GM21360 (cell line): ENCODE data around the gene DPP7.

Experiments used
- ATAC-seq: cut with Tn5 transposase; IDR thresholded peaks from one replicate; pipeline ENCODE4 v1.9.1; 2021; ENCODE audit warnings: mild to moderate bottlenecking, moderate library complexity; ENCODE audit not compliant: unreplicated experiment

The DPP7 gene

DNA sequence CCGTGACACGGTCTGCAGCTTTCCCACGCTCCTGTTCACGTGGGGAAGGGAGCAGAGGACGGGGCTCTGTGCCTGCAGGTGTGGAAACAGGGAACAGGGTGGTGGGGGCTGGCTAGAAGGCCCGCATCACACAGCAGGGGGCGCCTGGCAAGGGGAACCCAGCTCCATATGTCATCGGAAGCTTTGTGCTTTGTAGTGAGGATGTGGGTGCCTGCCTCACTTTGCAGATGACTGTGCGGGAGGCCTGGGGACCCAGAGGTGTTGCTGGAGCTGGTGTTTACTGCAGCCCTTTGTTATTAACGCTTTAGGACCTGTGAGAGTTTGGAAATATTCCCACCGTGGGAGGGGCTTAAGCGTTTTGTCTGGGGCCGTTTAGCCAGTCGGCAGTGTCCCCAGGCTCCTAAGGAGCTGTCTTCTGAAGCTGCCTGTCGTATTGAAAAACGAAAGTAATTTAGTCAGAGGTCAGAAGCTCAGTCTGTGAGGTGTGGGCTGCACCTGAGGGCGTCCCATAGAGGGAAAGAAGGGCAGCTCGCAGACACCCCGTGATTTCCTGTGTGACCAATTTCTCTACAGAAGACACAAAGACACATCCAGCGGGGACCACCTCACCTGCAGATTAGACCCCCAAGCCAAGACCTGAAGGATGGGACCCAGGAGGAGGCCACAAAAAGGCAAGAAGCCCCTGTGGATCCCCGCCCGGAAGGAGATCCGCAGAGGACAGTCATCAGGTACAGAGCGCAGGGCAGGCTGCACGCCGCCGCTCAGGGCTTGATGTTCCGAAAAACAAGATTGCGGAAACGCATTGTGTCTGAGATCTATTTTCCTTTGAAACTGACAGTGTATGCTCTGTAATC, 18.6 kb downstream of the DPP7 start:
- no peak for ATAC-seq

DNA sequence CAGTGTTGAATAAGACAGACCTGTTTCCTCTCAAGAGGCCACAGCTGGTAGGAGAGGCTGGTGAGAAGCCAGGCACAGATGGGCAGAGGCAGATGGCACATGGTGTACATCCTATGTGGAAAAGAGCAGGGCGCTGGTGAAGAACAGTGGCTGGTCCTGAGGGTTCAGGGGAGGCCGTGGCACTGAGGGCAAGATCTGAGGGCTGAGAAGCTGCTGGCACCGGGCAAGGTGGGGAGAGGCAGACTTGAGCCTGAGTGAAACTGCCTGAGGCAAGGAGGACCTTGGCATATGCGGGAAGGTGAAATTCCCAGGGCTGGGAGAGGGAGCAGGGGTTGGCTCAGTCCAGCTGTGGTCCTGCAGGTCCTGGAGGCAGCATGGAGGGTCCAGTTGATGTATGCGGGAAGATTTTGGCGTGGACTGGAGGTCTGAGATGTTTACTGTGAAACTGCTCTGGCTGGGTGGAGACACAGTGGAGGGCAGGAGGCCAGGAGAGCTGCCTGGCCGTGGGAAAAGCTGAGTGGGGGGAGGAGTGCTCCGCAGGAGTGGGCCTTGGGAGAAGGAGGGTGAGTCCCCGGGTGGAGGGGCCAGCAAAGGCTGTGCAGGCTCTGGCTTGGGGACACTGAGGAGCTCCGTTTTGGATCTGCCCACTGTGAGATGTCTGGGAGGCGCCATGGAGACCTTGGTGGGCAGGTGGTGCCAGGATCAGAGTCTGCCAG, 25.1 kb downstream of the DPP7 start:
- no peak for ATAC-seq

DNA sequence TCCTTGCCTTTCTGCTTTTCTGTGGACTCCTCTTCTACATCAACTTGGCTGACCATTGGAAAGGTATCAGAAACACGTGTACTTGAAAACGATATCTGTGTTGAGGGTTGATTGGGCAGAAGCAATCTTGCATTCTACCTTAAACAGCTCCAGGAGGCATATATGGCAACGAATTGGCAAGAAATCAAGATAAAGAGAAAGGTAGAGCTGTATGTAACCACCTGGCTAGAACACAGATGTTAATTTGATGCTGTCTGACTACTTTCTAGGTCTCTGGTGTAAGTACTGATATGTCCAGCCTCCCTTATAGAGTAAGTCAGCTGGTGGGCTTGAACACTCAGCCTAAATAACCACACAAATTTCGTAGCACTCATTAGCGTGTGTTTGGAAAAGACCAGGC, 26.4 kb downstream of the DPP7 start:
- no peak for ATAC-seq

DNA sequence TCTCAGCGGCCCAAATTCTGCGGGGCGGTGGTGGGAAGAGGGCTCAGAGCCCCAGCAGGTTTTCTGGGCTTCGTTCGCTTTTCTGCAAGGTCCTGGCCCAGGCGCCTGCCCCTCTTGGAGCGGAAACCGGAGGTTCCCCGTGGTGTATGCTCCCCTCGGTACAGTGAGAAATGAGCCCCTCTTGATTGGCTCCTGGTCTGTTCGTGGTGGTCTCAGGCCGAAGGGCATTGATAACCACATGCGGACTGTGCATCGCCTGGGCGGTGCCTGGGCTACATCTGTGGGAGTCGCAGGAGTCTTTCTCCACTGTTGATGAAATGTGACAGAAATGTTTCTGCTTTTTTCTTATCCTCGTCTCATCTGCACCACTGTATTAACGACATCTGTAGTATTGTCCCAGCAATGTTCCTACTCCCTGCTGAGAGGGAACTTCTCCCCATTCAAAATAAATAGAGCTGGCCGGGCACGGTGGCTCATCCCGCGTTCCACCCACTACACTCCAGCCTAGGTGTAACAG, 27.1 kb downstream of the DPP7 start:
- ATAC-seq: peak; percentile 1

DNA sequence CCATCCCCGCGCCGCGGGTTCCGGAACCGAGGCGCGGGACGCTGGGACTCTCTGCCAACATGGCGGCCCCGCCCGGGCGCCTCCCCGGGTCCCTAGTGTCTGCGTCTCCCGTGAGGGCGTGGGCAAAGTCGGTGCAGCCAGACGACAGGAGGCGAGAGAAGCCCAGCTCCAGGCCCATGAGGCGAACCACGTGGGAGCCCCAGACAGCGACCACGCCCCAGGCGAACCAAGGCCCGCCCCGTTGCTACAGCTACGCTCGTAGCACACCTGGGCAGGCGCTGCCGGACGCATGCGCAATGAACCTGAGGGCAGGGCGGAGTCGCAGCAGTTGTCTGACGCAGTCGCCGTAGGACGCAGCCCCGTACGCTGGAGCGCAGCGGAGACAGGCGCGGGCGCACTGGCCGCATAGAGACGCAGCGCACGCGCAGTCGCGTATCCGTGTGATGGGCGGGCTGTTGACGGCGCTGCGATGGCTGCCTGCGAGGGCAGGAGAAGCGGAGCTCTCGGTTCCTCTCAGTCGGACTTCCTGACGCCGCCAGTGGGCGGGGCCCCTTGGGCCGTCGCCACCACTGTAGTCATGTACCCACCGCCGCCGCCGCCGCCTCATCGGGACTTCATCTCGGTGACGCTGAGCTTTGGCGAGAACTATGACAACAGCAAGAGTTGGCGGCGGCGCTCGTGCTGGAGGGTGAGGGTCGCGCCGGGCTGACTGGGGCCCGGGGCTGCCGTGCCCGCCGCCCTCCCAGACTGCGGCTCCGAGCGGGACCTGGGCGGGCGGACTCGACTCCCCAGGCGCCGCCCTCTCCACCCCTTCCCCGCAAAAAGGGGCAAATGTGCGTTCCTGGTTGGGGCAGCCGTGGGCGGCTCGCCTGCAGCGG, 27.8 kb downstream of the DPP7 start, which contains the start of gene MAN1B1:
MAN1B1 (plus strand) TSS at position 455 of the 878 bp plus-strand sequence; CDS start at position 470, 15 bp downstream.
- ATAC-seq: peak; percentile 68

DNA sequence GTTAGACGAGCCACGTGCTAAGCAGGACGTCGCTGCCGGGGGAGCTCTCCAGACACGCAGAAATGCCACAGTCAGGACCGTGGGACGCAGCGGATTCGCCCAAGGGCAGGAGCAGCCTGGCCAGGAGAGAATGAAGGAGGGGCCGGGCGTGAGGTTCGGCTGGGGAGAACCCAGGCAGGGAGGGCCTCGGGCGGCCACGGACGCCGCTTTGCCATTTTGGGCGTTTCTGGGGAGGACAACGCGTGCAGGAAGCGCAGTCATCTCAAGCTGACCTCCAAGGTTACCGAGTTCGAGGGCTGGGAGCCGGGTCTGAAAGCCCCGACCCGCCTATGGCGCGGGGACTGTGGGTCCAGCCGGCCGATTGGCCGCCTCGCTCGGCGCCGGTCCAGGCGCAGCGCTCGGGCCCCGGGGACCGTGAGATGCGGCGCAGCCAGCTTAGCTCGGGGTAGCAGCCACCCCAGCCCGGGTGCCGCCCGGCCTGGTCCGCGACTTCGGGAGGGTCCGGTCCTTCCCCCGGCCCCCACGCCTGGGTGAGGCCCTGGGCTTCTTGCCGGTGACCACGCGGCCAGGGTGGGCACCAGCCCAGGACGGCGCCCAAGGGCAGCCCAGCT, 28.5 kb downstream of the DPP7 start:
- no peak for ATAC-seq

DNA sequence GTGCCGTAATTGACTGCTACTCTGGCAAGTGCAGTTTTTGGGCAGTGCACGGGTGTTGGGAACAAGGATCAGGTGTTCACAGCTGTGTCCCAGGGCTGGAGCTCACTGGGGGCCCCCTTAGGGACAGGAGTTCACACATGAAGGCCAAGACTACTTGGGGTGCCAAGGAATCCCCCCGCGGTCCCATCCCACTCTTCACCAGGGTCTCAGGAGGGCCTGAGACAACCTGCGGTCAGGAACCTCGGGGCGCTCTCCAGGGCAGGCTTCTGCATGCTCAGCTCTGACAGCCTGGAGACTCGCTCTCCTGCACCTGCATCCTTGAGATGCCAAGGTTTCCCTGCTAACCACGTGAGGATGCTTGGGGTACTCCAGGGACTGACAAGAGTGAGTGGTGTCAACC, 30.0 kb downstream of the DPP7 start:
- ATAC-seq: no peak

DNA sequence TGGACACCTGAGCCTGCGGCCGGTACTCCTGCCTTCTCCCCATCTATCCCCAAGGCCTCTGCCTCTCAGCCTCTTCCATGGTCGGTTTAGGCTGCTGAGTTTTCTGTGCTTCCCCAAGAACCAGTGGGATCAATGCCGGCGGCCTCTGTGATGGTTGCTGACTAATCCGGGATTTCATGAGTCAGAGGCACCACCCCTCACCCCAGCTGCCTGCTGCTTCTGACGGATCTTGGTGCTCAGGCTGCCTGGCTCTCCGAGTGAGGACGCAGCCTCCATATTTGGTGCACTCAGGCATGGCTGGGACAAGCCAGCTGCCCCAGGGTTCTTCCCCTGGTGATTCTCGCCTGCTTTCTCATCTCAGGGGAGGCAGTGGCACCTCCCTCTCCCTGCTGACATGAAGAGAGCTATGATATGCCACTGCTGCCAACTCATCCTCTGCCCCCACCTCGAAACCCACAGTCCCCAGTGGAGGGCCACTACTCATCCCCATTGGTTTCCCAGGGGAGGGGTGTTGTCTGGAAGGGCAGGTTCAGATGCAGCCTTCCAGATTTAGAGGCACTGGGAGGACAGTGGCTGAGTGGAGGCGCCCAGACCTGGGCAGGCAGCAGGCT, 31.0 kb downstream of the DPP7 start:
- no peak for ATAC-seq

DNA sequence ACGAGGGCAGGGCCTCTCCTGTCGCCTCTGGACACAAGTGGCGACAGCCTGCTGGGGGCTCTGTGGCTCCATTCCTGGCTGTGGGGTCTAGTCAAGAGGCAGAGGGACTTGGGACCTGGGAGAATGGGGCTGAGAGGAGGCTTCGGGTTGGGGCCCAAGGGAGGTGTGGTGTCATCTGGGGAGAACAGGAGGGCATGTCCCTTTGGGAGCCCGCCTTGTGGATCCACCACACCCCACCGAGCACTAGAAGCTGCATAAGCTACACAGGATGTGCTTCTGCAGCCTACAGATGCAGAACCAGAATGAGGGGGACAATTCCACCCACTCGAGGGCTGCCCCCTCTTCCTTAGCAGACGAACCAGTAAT, 31.6 kb downstream of the DPP7 start:
- ATAC-seq: no peak

DNA sequence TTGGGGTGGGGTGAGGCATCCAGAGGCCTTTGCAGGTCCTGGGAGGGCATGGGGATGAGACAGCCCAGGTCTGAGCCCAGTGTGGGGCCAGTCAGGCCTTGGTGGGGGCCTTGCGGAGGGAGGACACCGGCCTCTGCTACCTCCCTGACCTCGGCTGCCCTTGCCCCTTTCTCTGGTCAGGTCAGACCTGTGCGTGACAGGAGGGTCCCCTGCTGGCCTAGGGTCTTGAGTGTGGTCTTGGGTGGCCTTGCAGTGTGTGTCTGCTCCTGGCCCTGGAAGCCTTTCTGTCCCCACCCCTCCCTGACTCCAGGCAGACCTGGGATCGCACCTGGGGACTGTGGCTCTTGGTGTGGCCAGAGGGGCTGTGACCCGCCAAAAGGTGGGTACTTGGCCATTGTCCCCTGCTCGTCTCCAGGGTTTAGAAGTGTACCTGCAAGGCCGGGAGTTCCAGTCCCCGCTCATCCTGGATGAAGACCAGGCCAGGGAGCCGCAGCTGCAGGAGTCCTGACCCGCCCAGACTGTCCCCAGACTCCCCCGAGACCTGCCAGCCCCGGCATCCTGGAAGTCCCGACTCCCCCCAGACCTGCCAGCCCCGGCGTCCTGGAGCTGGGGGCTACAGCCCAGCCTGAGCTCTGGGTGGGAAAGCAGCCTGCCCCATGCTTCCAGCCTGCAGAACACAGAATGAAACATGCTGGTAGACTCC, 32.2 kb downstream of the DPP7 start:
- no peak for ATAC-seq

DNA sequence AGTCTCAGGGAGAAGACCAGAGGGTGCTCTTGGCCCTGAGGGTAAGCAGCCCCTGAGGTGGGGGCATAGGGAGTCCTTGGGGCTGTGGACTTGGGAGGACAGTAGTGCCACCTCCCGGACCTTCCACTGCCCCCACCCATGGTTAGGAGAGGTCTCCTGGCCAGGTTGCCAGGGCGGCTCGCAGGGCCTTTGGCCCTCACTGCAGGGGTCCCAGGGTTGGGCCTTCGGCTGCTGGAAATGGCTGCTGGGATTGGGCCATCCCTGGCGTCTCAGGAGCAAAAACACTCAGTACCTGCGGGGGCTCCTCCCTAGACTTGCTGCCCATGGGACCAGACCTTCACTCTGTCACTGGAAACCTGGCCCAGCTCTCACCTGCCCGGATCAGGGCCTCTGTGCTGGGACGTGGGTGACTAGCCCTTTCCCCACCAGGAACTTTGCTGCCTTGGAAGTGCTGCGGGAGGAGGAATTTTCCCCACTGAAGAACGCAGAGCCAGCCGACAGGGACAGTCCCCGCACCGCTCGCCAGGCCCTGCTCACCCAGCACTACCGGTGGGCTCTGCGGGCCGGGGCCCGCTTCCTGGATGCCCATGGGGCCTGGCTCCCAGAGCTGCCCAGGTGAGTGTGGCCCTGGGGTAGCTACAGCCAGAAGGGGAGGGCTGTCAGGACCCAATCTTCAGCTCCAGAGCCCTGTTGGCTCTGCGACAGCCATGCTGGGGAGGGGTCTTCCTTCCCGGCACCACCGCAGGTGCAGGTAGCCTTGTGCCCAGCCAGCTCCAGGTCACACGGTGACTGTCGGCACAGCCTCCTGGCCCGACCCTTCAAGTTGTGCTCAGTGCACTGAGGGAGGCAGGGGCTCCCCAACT, 34.0 kb downstream of the DPP7 start:
- no peak for ATAC-seq

DNA sequence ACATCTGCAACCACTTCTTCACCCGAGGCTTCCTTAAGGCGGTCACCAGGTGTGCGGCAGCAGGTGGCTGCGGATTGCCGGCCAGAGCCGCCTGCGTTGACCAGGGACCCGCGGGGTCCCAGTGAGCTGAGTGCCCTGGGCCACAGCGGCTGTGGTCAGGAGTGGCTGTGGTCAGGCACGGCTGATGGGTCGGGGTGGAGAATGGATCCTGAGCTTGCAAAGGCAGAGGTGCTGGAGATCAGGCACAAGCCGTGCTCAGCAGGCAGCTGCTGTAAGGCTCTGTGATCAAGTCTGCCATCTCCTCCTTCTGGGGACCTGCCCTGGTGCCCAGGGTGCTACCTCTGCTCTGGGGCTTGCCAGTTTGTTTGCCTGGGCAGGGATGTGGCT, 35.1 kb downstream of the DPP7 start:
- no peak for ATAC-seq

DNA sequence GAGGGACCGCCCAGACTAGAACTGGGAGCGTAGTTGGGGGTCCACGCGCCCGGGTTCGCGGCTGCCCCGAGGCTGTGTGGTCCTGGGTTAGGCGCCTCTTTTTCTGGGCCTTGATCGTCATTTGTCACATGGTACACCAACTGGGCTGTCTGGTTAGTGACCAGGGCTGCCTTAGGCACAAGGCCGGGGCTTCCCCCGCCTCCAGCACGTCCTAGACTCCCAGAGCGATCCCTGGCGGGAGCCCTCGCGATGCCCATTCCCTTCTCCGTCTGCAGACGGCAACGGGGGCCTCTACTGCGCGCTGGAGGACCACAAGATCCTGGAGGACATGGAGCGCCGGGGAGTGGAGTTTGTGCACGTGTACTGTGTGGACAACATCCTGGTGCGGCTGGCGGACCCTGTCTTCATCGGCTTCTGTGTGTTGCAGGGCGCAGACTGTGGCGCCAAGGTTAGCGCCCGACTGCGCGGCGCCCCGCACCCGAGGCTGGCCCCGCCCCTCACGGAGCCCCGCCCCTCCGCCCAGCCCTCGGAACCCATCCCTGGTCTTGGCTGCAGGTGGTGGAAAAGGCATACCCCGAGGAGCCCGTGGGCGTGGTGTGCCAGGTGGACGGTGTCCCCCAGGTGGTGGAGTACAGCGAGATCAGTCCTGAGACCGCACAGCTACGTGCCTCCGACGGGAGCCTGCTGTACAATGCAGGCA, 35.7 kb downstream of the DPP7 start:
- no peak for ATAC-seq

DNA sequence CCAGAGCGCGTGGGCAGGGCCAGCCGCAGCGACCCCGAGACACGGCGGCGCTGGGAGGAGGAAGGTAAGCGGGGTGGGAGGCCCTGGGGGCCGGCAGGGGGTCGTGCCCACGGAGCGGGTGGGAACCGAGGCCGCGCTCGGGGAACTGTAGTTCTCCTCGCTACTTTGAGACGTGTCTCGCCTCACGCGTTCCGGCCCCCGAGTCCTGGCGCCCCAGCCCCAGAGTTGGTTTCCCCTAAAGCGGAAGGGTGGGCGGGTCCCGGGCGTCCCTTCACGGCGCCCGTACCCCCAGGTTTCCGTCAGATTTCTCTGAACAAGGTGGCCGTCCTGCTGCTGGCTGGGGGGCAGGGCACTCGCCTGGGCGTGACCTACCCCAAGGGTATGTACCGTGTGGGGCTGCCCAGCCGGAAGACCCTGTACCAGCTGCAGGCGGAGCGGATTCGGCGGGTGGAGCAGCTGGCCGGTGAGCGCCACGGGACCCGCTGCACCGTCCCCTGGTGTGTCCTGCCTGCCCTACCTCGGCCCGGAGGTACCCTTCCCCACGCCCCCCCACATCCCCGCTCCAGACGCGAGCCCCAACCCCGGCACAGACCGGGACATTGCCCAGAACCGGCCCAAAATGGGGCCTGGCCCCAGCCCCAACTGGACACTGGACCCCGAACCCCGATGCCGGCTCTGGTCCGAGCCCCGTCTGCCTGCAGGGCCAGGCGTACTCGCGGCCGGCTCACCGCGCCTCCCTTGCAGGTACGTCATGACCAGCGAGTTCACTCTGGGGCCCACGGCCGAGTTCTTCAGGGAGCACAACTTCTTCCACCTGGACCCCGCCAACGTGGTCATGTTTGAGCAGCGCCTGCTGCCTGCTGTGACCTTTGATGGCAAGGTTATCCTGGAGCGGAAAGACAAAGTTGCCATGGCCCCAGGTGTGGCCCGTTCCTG, 36.5 kb downstream of the DPP7 start:
- ATAC-seq: no peak

DNA sequence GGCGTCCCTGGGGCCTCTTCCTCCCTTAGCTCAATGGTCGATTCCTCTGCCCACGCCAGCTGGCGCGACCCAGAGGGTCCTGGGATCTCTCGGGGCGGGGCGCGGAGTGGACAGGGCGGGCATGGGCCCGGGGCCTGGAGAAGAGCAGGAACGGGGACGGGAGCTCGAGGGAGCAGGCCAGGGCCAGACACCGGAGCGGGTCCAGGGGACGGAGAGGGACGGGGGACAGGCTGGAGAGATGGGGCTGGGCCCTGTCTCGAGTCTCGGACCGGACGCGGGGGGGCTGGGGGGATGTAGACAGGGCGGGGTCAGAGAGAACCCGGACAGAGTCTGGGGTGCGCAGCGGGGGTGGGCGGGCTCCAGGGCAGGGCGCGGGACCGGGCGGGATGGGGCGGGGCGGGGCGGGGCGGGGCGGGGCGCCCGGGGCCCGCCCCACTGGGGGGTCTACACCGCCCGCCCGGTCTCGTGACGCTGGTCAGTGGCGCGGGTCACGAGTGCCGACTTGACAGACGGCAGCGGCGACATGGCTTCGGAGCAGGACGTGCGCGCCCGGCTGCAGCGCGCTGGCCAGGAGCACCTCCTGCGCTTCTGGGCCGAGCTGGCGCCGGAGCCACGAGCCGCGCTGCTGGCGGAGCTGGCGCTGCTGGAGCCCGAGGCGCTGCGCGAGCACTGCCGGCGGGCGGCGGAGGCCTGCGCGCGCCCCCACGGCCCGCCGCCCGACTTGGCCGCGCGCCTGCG, 37.4 kb downstream of the DPP7 start, which contains the start of gene UAP1L1:
UAP1L1 (plus strand) TSS at position 508 of the 738 bp plus-strand sequence; CDS start at position 524, 16 bp downstream.
- ATAC-seq: peak; percentile 39

DNA sequence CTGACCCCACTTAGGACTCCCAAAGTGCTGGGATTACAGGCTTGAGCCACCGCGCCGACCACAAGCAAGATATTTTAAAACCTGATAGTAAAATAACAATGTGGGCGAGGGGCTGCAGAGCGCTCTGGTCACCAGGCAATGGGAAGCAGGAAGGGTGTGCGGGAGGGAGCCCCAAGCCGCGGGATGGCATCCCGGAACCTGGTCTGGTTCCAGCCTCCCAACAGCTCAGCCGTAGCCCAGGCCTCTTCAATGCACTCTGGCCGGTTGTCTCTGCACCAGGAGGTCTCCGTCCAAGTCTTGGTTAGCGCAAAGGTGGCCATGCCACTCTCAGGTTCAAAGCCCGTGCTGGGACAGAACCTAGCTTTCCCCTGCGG, 37.9 kb downstream of the DPP7 start:
- ATAC-seq: no peak
